ENCODE results near the gene RARA.

DNA sequence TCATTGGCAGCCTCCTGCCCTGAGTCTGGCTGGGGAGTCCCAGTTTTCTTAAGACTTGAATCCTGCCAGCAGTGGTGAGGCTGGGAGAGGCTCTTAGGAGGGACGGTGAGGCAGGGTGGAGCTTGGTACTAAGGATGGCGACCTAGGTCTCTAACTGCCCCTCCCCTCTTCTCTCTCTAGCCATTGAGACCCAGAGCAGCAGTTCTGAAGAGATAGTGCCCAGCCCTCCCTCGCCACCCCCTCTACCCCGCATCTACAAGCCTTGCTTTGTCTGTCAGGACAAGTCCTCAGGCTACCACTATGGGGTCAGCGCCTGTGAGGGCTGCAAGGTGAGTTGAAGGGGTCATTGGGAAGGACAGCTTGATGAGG lies 39.1 kb downstream of the RARA start:
- no peak for TF ChIP-seq EP300 (IDR thresholded peaks at IDR 0.05)
- TF ChIP-seq, protein P1, sequence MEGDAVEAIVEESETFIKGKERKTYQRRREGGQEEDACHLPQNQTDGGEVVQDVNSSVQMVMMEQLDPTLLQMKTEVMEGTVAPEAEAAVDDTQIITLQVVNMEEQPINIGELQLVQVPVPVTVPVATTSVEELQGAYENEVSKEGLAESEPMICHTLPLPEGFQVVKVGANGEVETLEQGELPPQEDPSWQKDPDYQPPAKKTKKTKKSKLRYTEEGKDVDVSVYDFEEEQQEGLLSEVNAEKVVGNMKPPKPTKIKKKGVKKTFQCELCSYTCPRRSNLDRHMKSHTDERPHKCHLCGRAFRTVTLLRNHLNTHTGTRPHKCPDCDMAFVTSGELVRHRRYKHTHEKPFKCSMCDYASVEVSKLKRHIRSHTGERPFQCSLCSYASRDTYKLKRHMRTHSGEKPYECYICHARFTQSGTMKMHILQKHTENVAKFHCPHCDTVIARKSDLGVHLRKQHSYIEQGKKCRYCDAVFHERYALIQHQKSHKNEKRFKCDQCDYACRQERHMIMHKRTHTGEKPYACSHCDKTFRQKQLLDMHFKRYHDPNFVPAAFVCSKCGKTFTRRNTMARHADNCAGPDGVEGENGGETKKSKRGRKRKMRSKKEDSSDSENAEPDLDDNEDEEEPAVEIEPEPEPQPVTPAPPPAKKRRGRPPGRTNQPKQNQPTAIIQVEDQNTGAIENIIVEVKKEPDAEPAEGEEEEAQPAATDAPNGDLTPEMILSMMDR (IDR thresholded peaks at IDR 0.05) = no peak

All from gastroesophageal sphincter (tissue), 3 donors.